Activated naive CD4-positive, alpha-beta T cell treated with anti-CD3 and anti-CD28 coated beads for 36 hours (primary cell): Measurements from ENCODE around the gene KCNQ1. TPM values are rescaled to one million over a fixed set of nuclear protein-coding genes. Genes with fewer than 3 reads are reported as not detected.
A peak's percentile ranks its signal among the peaks of the same experiment; 100 is the strongest.

Source experiments
- CTCF ChIA-PET: fragments of 350-600 bp; sonication (Branson Sonifier 250); formaldehyde crosslinking; loops from one replicate; lab custom pipeline; 2021; ENCODE audit warnings: antibody characterized with exemption; lab: Charles Lee
- DNase-seq: peaks from one replicate; pipeline ENCODE4 v3.0.0-alpha.2; 2020
- H3K27ac Mint-ChIP-seq: one replicate; pipeline ENCODE4 v1.8.0; 2021; ENCODE audit warnings: mild to moderate bottlenecking, mixed read lengths
- H3K27me3 Mint-ChIP-seq: one replicate; pipeline ENCODE4 v1.8.0; 2021; ENCODE audit warnings: low read depth, mixed read lengths
- H3K36me3 Mint-ChIP-seq: one replicate; pipeline ENCODE4 v1.8.0; 2021; ENCODE audit warnings: low read depth, mixed read lengths
- H3K4me1 Mint-ChIP-seq: one replicate; pipeline ENCODE4 v1.8.0; 2021; ENCODE audit warnings: low read depth, mixed read lengths
- H3K4me3 Mint-ChIP-seq: one replicate; pipeline ENCODE4 v1.8.0; 2021; ENCODE audit warnings: mild to moderate bottlenecking, moderate library complexity, mixed read lengths
- H3K9me3 Mint-ChIP-seq: one replicate; pipeline ENCODE4 v1.8.0; 2021; ENCODE audit warnings: mixed read lengths
- intact Hi-C: fragments of 100-400 bp; cut with micrococcal nuclease; formaldehyde crosslinking; loops from one replicate; pipeline ENCODE4 v1.15.1; 2023
- total RNA-seq, 2 experiments: library from RNA; stranded (reverse); gene quantifications; one replicate each; pipeline ENCODE4 v1.2.3, GENCODE V29; 2021

Gene KCNQ1
- total RNA-seq, 2 experiments from 2014 or later: 10.6 to 10.8 TPM

GRCh38 chr11:2549491-2549875 is 104.7 kb downstream of the KCNQ1 start:
- no peak for DNase-seq
- no peaks in the 10 kb centered on the region for H3K9me3 Mint-ChIP-seq
- H3K4me3 Mint-ChIP-seq: no peak overlapping the region
- H3K27me3 Mint-ChIP-seq: no peaks in the 10 kb centered on the region
- intact Hi-C loops: no loop called here
- peaks cover 14% of the 10 kb centered on the region for H3K4me1 Mint-ChIP-seq
- CTCF ChIA-PET: no interaction called here
- no peak overlapping the region for H3K27ac Mint-ChIP-seq
- H3K36me3 Mint-ChIP-seq: no peaks in the 10 kb centered on the region

- Mint-ChIP-seq H3K27ac (no peak overlapping the region), H3K36me3 (no peaks in the 10 kb centered on the region), H3K4me3 (no peak overlapping the region), H3K27me3 (no peaks in the 10 kb centered on the region), H3K4me1 (peaks cover 9% of the 10 kb centered on the region), H3K9me3 (no peaks in the 10 kb centered on the region)
- intact Hi-C loops: no loop called here
- DNase-seq: no peak
- CTCF ChIA-PET: interaction anchor here (0.6 to 2.1 kb wide), 3 partner anchors 10 to 526 kb away, joined by 3 to 5 read pairs (median 5); no protein-coding TSS in a partner anchor
These were observed 105.2 kb downstream of the KCNQ1 start for GRCh38 chr11:2549876-2550605.

- CTCF ChIA-PET: interaction anchor here (0.6 to 2.1 kb wide), 3 partner anchors 11 to 525 kb away, joined by 3 to 5 read pairs (median 5); no protein-coding TSS in a partner anchor
- Mint-ChIP-seq H3K4me3 (no peak overlapping the region), H3K4me1 (peaks cover 6% of the 10 kb centered on the region), H3K27ac (no peak overlapping the region), H3K27me3 (no peaks in the 10 kb centered on the region), H3K36me3 (no peaks in the 10 kb centered on the region), H3K9me3 (no peaks in the 10 kb centered on the region)
- no peak for DNase-seq
- intact Hi-C loops: no loop called here
These were observed 105.8 kb downstream of the KCNQ1 start for GRCh38 chr11:2550606-2550970.

GRCh38 chr11:2551131-2551530 is 106.3 kb downstream of the KCNQ1 start:
- intact Hi-C loops: no loop called here
- H3K4me1 Mint-ChIP-seq: peaks cover 5% of the 10 kb centered on the region
- no peaks in the 10 kb centered on the region for H3K9me3 Mint-ChIP-seq
- H3K27me3 Mint-ChIP-seq: no peaks in the 10 kb centered on the region
- no peak overlapping the region for H3K4me3 Mint-ChIP-seq
- no peak for DNase-seq
- no peaks in the 10 kb centered on the region for H3K36me3 Mint-ChIP-seq
- H3K27ac Mint-ChIP-seq: no peak overlapping the region
- CTCF ChIA-PET: interaction anchor here (2.1 kb wide), 1 partner anchor 18 kb away, joined by 5 read pairs; no protein-coding TSS in a partner anchor

GRCh38 chr11:2552210-2552609 is 107.4 kb downstream of the KCNQ1 start:
- no peak overlapping the region for H3K4me3 Mint-ChIP-seq
- no peak for DNase-seq
- no peaks in the 10 kb centered on the region for H3K9me3 Mint-ChIP-seq
- H3K27me3 Mint-ChIP-seq: no peaks in the 10 kb centered on the region
- peaks cover 3% of the 10 kb centered on the region for H3K4me1 Mint-ChIP-seq
- intact Hi-C loops: no loop called here
- no peak overlapping the region for H3K27ac Mint-ChIP-seq
- CTCF ChIA-PET: no interaction called here
- H3K36me3 Mint-ChIP-seq: no peaks in the 10 kb centered on the region

GRCh38 chr11:2553198-2553597 is 108.4 kb downstream of the KCNQ1 start:
- DNase-seq: no peak
- Mint-ChIP-seq H3K27ac (no peak overlapping the region), H3K27me3 (no peaks in the 10 kb centered on the region), H3K4me1 (no peaks in the 10 kb centered on the region), H3K4me3 (no peak overlapping the region), H3K9me3 (no peaks in the 10 kb centered on the region), H3K36me3 (no peaks in the 10 kb centered on the region)
- intact Hi-C loops: no loop called here
- CTCF ChIA-PET: interaction anchor here (0.7 kb wide), 1 partner anchor 166 kb away, joined by 3 read pairs; no protein-coding TSS in a partner anchor

GRCh38 chr11:2553886-2554285 is 109.1 kb downstream of the KCNQ1 start:
- H3K27ac Mint-ChIP-seq: no peak overlapping the region
- intact Hi-C loops: no loop called here
- peak; percentile 3 for DNase-seq
- no peaks in the 10 kb centered on the region for H3K27me3 Mint-ChIP-seq
- no peaks in the 10 kb centered on the region for H3K9me3 Mint-ChIP-seq
- H3K4me3 Mint-ChIP-seq: no peak overlapping the region
- CTCF ChIA-PET: no interaction called here
- no peaks in the 10 kb centered on the region for H3K4me1 Mint-ChIP-seq
- H3K36me3 Mint-ChIP-seq: no peaks in the 10 kb centered on the region

GRCh38 chr11:2554338-2555207 is 109.8 kb downstream of the KCNQ1 start:
- CTCF ChIA-PET: interaction anchor here (0.6 kb wide), 1 partner anchor 766 kb away, joined by 3 read pairs; no protein-coding TSS in a partner anchor
- Mint-ChIP-seq H3K4me3 (no peak overlapping the region), H3K9me3 (no peaks in the 10 kb centered on the region), H3K36me3 (no peaks in the 10 kb centered on the region), H3K27me3 (no peaks in the 10 kb centered on the region), H3K27ac (no peak overlapping the region), H3K4me1 (peaks cover 1% of the 10 kb centered on the region)
- peak; percentile 1 for DNase-seq
- intact Hi-C loops: no loop called here

- Mint-ChIP-seq H3K27me3 (no peaks in the 10 kb centered on the region), H3K4me1 (peaks cover 1% of the 10 kb centered on the region), H3K27ac (no peak overlapping the region), H3K9me3 (no peaks in the 10 kb centered on the region), H3K36me3 (no peaks in the 10 kb centered on the region), H3K4me3 (no peak overlapping the region)
- intact Hi-C loops: no loop called here
- DNase-seq: peak; percentile 2
- CTCF ChIA-PET: no interaction called here
These were observed 110.5 kb downstream of the KCNQ1 start for GRCh38 chr11:2555336-2555735.

GRCh38 chr11:2555891-2556290 is 111.1 kb downstream of the KCNQ1 start:
- Mint-ChIP-seq H3K27ac (no peak overlapping the region), H3K4me1 (peaks cover 1% of the 10 kb centered on the region), H3K36me3 (no peaks in the 10 kb centered on the region), H3K27me3 (no peaks in the 10 kb centered on the region), H3K9me3 (no peaks in the 10 kb centered on the region), H3K4me3 (no peak overlapping the region)
- intact Hi-C loops: no loop called here
- CTCF ChIA-PET: no interaction called here
- DNase-seq: peak; percentile 1

GRCh38 chr11:2557381-2557780 is 112.6 kb downstream of the KCNQ1 start:
- Mint-ChIP-seq H3K27me3 (no peaks in the 10 kb centered on the region), H3K27ac (no peak overlapping the region), H3K9me3 (no peaks in the 10 kb centered on the region), H3K36me3 (no peaks in the 10 kb centered on the region), H3K4me1 (peaks cover 1% of the 10 kb centered on the region), H3K4me3 (no peak overlapping the region)
- DNase-seq: no peak
- intact Hi-C loops: no loop called here
- CTCF ChIA-PET: no interaction called here

- H3K27ac Mint-ChIP-seq: no peak overlapping the region
These were observed 113.6 kb downstream of the KCNQ1 start for GRCh38 chr11:2558397-2558796.

More at GRCh38 chr11:2558397-2558796, 113.6 kb downstream of the KCNQ1 start:
- no peak for DNase-seq
- CTCF ChIA-PET: no interaction called here
- intact Hi-C loops: no loop called here
- H3K27me3 Mint-ChIP-seq: no peaks in the 10 kb centered on the region
- H3K4me3 Mint-ChIP-seq: no peak overlapping the region
- H3K9me3 Mint-ChIP-seq: no peaks in the 10 kb centered on the region
- H3K4me1 Mint-ChIP-seq: peaks cover 1% of the 10 kb centered on the region
- H3K36me3 Mint-ChIP-seq: no peaks in the 10 kb centered on the region
